ENCODE measurements around the gene LRP8. TPM values are rescaled to one million over a fixed set of nuclear protein-coding genes. Genes with fewer than 3 reads are reported as not detected.

The LRP8 gene
- total and polyA plus RNA-seq, 2 donors (not counting 1 experiment from before 2014, with no cell fraction given), result 7.8 to 9.4 TPM

GRCh38 chr1:53277326-53277725, 50.5 kb downstream of the LRP8 start:
- intact Hi-C loops (cut with micrococcal nuclease), result loop anchor here (5.0 kb wide), 1 partner anchor 475 kb away; no protein-coding TSS in a partner anchor
- no peak overlapping the region for H3K4me3 Mint-ChIP-seq
- H3K27me3 Mint-ChIP-seq, result no peaks in the 10 kb centered on the region
- no peak overlapping the region for H3K27ac ChIP-seq (ENCODE audit: low read length in 2 of 2)
- ChIA-PET POLR2A (no interaction called here), CTCF (interaction anchor here (1.2 to 6.6 kb wide), 10 partner anchors 9 to 584 kb away, joined by 3 to 350 read pairs (median 8); no protein-coding TSS in a partner anchor)
- peaks cover 0 to 4% of the 10 kb centered on the region in 2 experiments for H3K36me3 ChIP-seq (replicated peaks in 1 of 2; ENCODE audit: control extremely low read depth in 1 of 2, control insufficient read depth in 1 of 2, extremely low read depth in 1 of 2, insufficient read depth in 2 of 2, low read length in 1 of 2)
- no peak overlapping the region for H3K9ac ChIP-seq (ENCODE audit: low read length)
- 96% methylated on average over 5 of the region's 5 CpGs for WGBS (ENCODE audit: insufficient coverage)
- no peaks in the 10 kb centered on the region for H3K27me3 ChIP-seq (replicated peaks in 1 of 4; ENCODE audit: control extremely low read depth in 1 of 4, control insufficient read depth in 3 of 4, insufficient read depth in 4 of 4, low read length in 3 of 4)
- no peaks in the 10 kb centered on the region for H3K4me1 Mint-ChIP-seq
- no peaks in the 10 kb centered on the region for H3K79me2 ChIP-seq (ENCODE audit: control insufficient read depth, insufficient read depth, low read length)
- H3K27ac Mint-ChIP-seq, result no peak overlapping the region
- no peak overlapping the region for H3K4me3 ChIP-seq (ENCODE audit: control extremely low read depth in 1 of 5, extremely low read depth in 1 of 5, insufficient read depth in 1 of 5, low read depth in 2 of 5, low read length in 4 of 5)
- TF ChIP-seq EZH2 (IDR thresholded peaks at IDR 0.05; ENCODE audit: borderline replicate concordance, insufficient read depth, low read depth, low read length, poor library complexity, severe bottlenecking) (no peak), CTCF (IDR thresholded peaks at IDR 0.05) (no peak)
- no peaks in the 10 kb centered on the region for H3K9me3 ChIP-seq (ENCODE audit: control extremely low read depth in 1 of 3, control insufficient read depth in 2 of 3, insufficient read depth in 1 of 3, low read length in 2 of 3)
- ATAC-seq (ENCODE audit: low read depth) (no peak), DNase-seq (no peak)
- H3K4me2 ChIP-seq (replicated peaks; ENCODE audit: low read depth, low read length, poor library complexity, severe bottlenecking), result no peak overlapping the region
- H4K20me1 ChIP-seq (ENCODE audit: control insufficient read depth, insufficient read depth, low read length, poor library complexity, severe bottlenecking), result no peaks in the 10 kb centered on the region
- no peak overlapping the region for H2AFZ ChIP-seq (ENCODE audit: insufficient read depth, low read depth, low read length, poor library complexity, severe bottlenecking)
- no peaks in the 10 kb centered on the region for H3K9me3 Mint-ChIP-seq (ENCODE audit: insufficient read depth)
- no peaks in the 10 kb centered on the region for H3K4me1 ChIP-seq (ENCODE audit: control insufficient read depth in 2 of 2, insufficient read depth in 2 of 2, low read length in 2 of 2)

GRCh38 chr1:53276902-53277281, 51.0 kb downstream of the LRP8 start:
- intact Hi-C loops (cut with micrococcal nuclease), result loop anchor here (5.0 kb wide), 1 partner anchor 475 kb away; no protein-coding TSS in a partner anchor
- no peaks in the 10 kb centered on the region for H3K4me1 Mint-ChIP-seq
- no peak for ATAC-seq (ENCODE audit: low read depth)

More at GRCh38 chr1:53276902-53277281, 51.0 kb downstream of the LRP8 start:
- DNase-seq, result no peak
- WGBS (ENCODE audit: insufficient coverage), result 96% methylated on average over 45 of the region's 46 CpGs
- no peaks in the 10 kb centered on the region for H3K27me3 Mint-ChIP-seq
- Histone ChIP-seq H3K79me2 (ENCODE audit: control insufficient read depth, insufficient read depth, low read length) (no peaks in the 10 kb centered on the region), H3K27ac (ENCODE audit: low read length in 2 of 2) (no peak overlapping the region), H3K4me2 (replicated peaks; ENCODE audit: low read depth, low read length, poor library complexity, severe bottlenecking) (no peak overlapping the region), H4K20me1 (ENCODE audit: control insufficient read depth, insufficient read depth, low read length, poor library complexity, severe bottlenecking) (no peaks in the 10 kb centered on the region), H3K27me3 (replicated peaks in 1 of 4; ENCODE audit: control extremely low read depth in 1 of 4, control insufficient read depth in 3 of 4, insufficient read depth in 4 of 4, low read length in 3 of 4) (no peaks in the 10 kb centered on the region), H3K9ac (ENCODE audit: low read length) (no peak overlapping the region), H3K36me3 (replicated peaks in 1 of 2; ENCODE audit: control extremely low read depth in 1 of 2, control insufficient read depth in 1 of 2, extremely low read depth in 1 of 2, insufficient read depth in 2 of 2, low read length in 1 of 2) (peaks cover 0 to 4% of the 10 kb centered on the region in 2 experiments), H3K4me1 (ENCODE audit: control insufficient read depth in 2 of 2, insufficient read depth in 2 of 2, low read length in 2 of 2) (no peaks in the 10 kb centered on the region), H3K9me3 (ENCODE audit: control extremely low read depth in 1 of 3, control insufficient read depth in 2 of 3, insufficient read depth in 1 of 3, low read length in 2 of 3) (no peaks in the 10 kb centered on the region), H2AFZ (ENCODE audit: insufficient read depth, low read depth, low read length, poor library complexity, severe bottlenecking) (no peak overlapping the region), H3K4me3 (ENCODE audit: control extremely low read depth in 1 of 5, extremely low read depth in 1 of 5, insufficient read depth in 1 of 5, low read depth in 2 of 5, low read length in 4 of 5) (no peak overlapping the region)
- CTCF ChIA-PET, result interaction anchor here (0.5 to 6.6 kb wide), 6 partner anchors 9 to 584 kb away, joined by 3 to 350 read pairs (median 12); no protein-coding TSS in a partner anchor
- no peak overlapping the region for H3K4me3 Mint-ChIP-seq
- POLR2A ChIA-PET, result no interaction called here
- H3K27ac Mint-ChIP-seq, result no peak overlapping the region
- H3K9me3 Mint-ChIP-seq (ENCODE audit: insufficient read depth), result no peaks in the 10 kb centered on the region
- no peak for TF ChIP-seq CTCF (IDR thresholded peaks at IDR 0.05)
- no peak for TF ChIP-seq EZH2 (IDR thresholded peaks at IDR 0.05; ENCODE audit: borderline replicate concordance, insufficient read depth, low read depth, low read length, poor library complexity, severe bottlenecking)

Data from B cell (primary cell).